Astrocyte of the cerebellum (primary cell): Measurements from ENCODE around the gene ZNF408.

Experiments used
- DNase-seq: peaks from one replicate; pipeline ENCODE4 v3.0.0-alpha.2; 2011; ENCODE audit warnings: low read depth
- H3K4me3 ChIP-seq: 2 replicates; pipeline ENCODE4 v1.5.1; 2011; ENCODE audit warnings: mild to moderate bottlenecking, low read depth, low read length, moderate library complexity
- in situ Hi-C: cut with HindIII; loops from 2 replicates; pipeline ENCODE4 v1.10.0; 2017; ENCODE audit warnings: low sequenced_read_pairs
- TF ChIP-seq, protein P1 (sequence below): IDR thresholded peaks from 2 replicates; pipeline ENCODE4 v1.5.1; 2012; ENCODE audit warnings: low read length, low read depth, moderate library complexity, mild to moderate bottlenecking; ENCODE audit errors: missing control alignments

The ZNF408 gene

DNA sequence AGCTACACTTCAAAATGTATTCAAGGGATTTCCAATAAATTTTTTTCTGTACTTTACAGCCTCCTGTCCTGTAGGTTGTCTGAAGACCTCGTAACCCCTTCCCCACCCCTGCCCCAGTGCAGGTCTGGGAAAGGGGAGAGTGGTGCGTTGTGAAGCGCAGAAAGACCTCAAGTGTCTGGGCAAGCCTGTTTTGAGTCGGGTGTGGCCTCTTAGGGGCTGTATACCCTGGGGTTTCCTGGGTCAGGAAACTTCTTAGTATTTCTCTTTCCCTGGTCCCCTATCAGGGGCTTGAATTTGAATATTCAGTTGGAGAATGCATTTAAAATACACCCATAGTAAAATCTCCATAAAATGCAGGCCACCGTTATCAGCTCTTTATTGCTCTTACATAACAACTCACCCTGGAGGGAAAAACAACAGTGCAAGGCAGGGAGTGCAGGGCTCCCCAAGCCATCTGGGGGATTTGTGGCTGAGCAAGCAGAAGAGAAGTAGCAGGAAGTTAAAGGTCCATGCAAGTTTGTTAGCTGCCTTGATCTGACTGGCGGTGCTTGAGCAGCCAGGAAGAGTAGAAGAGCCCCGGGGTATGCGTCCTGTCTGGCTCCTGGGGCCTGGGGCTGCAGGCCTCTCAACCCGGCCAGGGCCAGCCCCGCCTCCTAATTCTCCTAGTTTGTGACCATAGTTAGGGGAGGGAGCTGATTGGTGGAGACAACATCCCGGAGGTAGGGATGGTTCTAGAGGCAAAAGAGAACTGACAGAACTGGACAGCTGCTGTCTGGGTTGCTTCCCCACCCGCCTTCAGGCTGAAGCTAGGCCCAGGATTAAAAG, 26.2 kb upstream of the ZNF408 start:
- DNase-seq, result no peak
- TF ChIP-seq, protein P1, sequence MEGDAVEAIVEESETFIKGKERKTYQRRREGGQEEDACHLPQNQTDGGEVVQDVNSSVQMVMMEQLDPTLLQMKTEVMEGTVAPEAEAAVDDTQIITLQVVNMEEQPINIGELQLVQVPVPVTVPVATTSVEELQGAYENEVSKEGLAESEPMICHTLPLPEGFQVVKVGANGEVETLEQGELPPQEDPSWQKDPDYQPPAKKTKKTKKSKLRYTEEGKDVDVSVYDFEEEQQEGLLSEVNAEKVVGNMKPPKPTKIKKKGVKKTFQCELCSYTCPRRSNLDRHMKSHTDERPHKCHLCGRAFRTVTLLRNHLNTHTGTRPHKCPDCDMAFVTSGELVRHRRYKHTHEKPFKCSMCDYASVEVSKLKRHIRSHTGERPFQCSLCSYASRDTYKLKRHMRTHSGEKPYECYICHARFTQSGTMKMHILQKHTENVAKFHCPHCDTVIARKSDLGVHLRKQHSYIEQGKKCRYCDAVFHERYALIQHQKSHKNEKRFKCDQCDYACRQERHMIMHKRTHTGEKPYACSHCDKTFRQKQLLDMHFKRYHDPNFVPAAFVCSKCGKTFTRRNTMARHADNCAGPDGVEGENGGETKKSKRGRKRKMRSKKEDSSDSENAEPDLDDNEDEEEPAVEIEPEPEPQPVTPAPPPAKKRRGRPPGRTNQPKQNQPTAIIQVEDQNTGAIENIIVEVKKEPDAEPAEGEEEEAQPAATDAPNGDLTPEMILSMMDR, result no peak
- in situ Hi-C loops, result no loop called here
- H3K4me3 ChIP-seq, result no peak overlapping the region

DNA sequence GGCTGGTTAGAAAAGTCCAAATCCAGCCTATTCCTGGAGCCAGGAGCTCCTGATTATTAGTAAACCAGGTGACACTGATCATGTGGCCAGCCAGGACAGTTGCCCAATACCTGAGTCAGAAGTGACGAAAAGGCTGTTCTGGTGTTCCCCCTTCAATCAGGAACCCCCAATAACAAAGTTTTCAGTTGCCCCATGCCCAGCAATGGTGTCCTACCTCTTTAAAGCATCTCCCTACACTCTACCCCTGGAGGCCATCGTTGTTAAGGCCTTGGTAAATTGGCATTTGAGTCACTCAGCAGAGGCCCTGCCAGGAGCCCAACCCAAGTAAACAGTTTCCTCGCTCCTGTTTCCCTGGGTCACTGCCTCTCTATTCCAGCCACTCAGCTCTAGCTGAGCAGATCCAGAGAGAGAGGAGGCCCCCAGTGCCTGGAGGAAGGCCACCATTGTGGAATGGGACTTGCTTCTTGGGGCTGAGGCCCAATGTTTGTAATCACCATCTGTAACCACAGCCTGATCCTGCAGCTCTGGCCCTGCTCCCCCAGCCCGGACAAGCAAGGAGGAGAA, 25.5 kb upstream of the ZNF408 start:
- TF ChIP-seq, protein P1, result peak; percentile 8
- H3K4me3 ChIP-seq, result no peak overlapping the region
- DNase-seq, result peak; percentile 26

GRCh38 chr11:46675949-46676348, 24.9 kb upstream of the ZNF408 start:
- no peak overlapping the region for H3K4me3 ChIP-seq
- DNase-seq, result no peak
- TF ChIP-seq, protein P1, result no peak
- in situ Hi-C loops, result no loop called here

More for the DNA sequence above, 25.5 kb upstream of the ZNF408 start:
- in situ Hi-C loops, result no loop called here

- in situ Hi-C loops, result no loop called here
- TF ChIP-seq, protein P1, result no peak
- DNase-seq, result no peak
- H3K4me3 ChIP-seq, result no peak overlapping the region
Observed at GRCh38 chr11:46676436-46677158, 24.2 kb upstream of the ZNF408 start.

DNA sequence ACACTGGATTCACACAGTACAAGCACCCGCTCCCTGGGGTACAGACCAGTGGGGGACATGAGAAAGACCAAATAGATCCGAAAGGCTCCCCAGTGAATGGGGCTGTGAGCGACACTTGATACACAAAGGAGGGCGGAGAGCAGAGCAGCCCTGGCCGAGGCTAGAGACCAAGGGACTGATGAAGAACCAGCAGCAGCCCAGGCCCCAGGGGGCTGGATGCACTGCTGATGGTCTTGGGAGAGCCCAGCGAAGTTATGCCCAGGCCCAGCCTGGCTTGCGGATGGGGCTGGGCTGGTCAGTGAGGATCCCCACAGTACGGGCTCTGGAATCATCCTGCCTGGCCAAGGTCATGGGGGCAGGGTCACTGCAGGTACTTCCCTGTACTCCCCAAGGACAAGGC, 23.7 kb upstream of the ZNF408 start:
- H3K4me3 ChIP-seq, result no peak overlapping the region
- in situ Hi-C loops, result no loop called here

DNA sequence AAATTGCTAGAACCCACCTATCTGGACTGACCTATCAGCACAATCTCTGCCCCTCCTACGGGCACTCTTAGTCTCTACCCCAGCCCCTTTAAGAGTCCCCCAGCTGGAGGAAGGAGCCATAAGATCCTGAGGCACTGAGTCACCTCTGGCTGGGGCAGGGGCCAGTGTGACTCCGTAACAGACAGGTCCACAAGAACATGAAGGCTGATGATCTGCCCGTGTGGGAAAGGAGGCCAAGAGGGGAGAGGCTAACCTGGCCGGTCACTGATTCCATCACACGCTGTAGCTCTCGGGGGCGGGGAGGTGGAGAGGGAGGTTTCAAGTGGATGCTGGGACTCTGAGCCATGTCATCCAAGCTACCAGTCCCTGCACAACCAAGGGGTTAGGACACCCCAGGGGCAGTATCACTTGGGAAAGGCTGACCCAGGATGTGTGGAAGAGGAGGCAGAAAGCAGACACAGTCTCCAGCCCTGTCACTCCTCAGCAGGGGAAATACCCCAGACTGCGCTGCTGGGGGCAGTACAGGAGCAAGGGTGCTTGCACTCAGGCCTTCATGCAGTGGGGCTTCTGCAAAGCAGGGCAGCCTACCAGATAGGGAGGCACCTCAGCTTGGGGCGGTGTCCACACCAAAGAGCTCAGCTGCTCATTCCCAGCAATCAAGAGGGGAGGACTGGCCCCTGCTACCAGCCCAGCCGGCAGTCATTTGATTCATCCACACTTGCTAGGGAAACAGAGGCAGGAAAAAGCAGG, 22.7 kb upstream of the ZNF408 start:
- TF ChIP-seq, protein P1, result no peak
- no peak for DNase-seq
- in situ Hi-C loops, result no loop called here
- no peak overlapping the region for H3K4me3 ChIP-seq

More for the DNA sequence above, 23.7 kb upstream of the ZNF408 start:
- TF ChIP-seq, protein P1, result no peak
- no peak for DNase-seq
